Caki2 (cell line): Measurements from ENCODE around the gene RAD51B. TPM values are rescaled to one million over a fixed set of nuclear protein-coding genes. Genes with fewer than 3 reads are reported as not detected.

Source experiments
- DNase-seq: peaks from one replicate; pipeline ENCODE4 v3.0.0-alpha.2; 2015; ENCODE audit warnings: low read depth
- in situ Hi-C: cut with HindIII; loops from 2 replicates; pipeline ENCODE4 v1.10.0; 2016; ENCODE audit warnings: low sequenced_read_pairs, low pct_unique_long_range_greater_than_20kb, mixed read lengths
- total RNA-seq: library from RNA; depleted of rRNA; stranded (reverse); fragments of >200 nt; shearing (Covaris generic); gene quantifications from 2 replicates; pipeline ENCODE4 v1.2.3, GENCODE V29; 2014; ENCODE audit warnings: low replicate concordance

RAD51B gene
- total RNA-seq, 1 experiment from 2014 or later, result 20.8 TPM

GRCh38 chr14:68554231-68554630 is 734.7 kb downstream of the RAD51B start:
- in situ Hi-C loops, result no loop called here
- no peak for DNase-seq

GRCh38 chr14:68556253-68556652 is 736.7 kb downstream of the RAD51B start:
- in situ Hi-C loops, result no loop called here
- DNase-seq, result no peak

- in situ Hi-C loops, result no loop called here
- no peak for DNase-seq
These were observed 738.1 kb downstream of the RAD51B start for GRCh38 chr14:68557648-68558047.

GRCh38 chr14:68558096-68558495 is 738.5 kb downstream of the RAD51B start:
- in situ Hi-C loops, result no loop called here
- DNase-seq, result no peak

DNA sequence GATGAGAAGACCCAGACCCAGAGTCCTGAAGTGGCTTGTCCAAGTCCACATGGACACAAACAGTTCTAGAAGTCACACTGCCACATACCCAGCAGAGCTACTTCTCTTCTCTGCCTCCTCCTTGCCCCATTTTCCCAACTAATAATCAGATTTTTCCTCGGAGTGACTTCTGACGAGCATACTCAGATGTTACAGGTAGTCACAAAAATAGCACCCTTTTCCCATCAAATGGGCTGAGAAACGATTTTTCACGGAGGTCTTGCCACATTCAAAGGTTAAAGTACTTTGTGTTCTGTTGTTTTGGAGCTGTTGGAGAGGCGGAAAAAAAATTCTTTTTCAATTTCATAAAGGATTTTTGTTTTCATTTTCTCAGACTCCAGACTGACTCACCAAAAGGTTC is 740.4 kb downstream of the RAD51B start:
- DNase-seq, result no peak
- in situ Hi-C loops, result no loop called here

DNA sequence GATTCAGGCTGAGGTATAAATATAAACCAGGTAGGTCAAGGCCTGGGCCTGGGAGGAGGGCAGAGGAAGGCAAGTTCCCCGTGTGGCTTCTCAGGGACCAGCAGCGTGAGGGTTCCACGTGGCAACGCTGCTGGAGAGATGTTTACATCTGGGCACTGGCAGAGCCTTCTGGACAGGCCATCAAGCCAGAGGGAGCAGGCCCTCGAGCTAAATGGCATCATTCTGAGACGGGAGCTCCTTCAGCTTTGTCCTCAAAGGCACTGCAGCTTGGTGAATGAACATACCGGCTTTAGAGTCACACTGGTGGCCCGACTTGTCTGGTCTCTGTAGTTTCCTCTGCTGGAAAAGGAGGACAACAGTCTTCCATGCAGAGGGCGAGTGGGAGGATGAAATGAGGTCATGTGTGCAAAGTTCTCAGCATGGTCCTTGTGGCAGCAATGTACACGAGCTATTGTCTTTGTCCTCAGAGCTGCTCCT is 742.0 kb downstream of the RAD51B start:
- in situ Hi-C loops, result no loop called here
- no peak for DNase-seq

GRCh38 chr14:68562911-68563250 is 743.3 kb downstream of the RAD51B start:
- in situ Hi-C loops, result no loop called here
- DNase-seq, result no peak

DNA sequence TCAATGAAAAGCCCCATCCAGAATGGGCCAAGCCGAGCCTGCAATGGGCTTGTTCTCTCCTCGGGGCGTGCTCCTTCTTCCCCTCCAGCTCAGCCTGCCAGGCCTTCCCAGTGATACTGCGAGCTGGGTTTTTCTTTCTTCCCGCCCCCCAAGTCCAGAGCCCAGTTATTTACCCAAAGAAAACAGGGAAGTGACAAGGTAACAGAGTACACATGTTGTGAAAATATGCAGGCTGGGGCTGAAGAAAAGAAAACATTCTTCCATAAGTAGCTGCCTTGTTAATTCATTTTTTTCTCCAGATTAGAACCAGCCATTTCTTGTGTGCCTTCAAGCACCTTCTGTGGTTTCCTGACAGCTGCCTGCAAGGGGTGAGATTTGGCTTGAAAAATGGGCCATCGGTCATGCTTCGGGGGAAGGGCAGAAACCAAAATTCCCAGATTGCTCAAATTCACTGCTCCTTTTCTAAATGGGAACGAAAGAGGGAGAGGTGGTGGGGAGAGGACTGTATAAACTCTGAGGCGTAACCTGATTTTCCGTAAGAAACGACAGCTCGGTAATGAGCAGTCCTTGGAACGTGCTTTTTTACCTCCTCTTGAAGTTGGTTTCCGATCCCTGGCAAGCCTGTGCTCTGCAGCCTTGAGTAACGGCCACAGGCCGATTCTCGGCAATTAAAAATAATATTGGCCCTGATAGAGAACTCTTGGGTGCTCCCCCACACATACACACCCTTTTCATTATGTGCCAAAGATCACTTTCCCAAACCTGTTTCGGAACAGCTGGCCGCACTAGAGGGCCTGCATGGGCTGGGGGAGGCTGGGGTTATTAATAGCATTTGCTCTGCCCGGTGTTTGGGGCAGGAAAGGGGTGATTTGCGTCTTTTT is 743.9 kb downstream of the RAD51B start:
- no peak for DNase-seq
- in situ Hi-C loops, result no loop called here

DNA sequence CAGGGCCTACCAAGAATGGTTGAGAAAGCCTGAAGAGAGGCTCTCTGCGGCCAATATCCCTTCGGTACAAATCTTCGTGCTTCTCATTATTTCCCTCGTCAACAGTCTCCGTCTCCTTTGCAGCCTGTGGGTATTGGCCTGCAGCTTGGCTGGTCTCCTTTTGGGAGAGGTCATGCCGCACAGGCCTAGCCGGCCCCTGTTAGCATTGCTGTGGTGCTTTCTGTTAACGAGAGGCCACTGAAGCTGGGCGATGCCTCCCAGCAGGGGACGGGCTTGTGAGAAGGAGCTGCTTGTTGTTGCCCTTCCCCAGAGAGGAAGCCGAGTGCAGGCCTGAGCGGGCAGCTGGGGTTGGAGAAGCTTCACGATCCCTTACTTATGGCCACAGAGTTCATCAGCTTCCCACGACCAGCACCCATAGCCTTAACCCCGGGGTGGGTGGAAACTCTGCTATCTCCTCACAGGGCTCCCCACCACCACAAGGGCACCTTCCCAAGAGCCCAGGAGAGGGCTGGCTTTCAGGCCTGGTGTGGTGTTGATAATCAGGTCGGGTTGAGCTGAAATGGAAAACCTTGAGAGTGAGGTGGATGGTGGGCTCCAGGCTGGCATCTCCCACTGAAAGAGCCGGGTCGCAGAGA is 744.7 kb downstream of the RAD51B start:
- in situ Hi-C loops, result no loop called here
- DNase-seq, result no peak

DNA sequence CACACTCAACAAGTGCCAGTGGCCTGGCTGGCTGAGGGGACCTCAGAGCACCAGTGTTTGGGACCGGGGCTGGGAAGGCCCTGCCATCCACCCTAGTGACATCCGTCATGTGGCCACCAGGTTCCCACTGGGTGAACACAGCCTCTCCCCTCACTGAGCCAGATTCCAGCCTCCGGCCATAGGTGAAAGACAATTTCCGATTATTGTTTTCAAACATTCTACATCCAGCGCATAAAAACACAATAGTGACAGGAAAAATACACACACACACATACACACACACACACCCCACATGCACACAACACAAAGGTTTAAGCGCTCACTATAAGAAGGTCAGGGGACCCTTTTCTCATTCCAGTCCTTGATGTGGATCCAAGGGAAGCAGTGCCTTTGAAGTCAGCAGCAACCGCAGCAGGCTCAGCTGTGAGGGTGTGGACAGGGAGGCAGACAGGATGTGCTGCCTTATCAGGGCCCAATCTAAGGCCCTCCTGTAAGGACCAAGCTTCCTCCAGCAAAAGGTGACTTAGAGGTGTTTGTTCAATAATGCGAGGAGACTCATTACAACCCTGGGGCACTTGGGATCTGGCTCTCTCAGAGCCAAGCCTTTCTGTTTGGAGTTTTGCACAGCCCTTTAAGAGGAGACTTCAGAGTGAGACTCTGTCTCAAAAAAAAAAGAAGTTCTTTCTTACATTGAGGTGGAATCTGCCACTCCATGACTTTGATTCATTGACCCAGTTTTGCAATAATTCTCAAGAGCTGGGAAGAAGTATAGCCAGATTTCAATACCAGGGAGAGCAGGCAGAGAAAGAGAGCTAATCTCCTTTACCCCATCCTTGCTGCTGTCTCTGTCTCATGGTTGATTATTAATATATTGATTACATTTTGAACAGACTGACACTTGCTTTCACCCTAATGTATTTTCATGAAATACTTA is 745.5 kb downstream of the RAD51B start:
- in situ Hi-C loops, result no loop called here
- no peak for DNase-seq

- in situ Hi-C loops, result no loop called here
- DNase-seq, result no peak
These were observed 746.5 kb downstream of the RAD51B start for GRCh38 chr14:68566075-68566474.

DNA sequence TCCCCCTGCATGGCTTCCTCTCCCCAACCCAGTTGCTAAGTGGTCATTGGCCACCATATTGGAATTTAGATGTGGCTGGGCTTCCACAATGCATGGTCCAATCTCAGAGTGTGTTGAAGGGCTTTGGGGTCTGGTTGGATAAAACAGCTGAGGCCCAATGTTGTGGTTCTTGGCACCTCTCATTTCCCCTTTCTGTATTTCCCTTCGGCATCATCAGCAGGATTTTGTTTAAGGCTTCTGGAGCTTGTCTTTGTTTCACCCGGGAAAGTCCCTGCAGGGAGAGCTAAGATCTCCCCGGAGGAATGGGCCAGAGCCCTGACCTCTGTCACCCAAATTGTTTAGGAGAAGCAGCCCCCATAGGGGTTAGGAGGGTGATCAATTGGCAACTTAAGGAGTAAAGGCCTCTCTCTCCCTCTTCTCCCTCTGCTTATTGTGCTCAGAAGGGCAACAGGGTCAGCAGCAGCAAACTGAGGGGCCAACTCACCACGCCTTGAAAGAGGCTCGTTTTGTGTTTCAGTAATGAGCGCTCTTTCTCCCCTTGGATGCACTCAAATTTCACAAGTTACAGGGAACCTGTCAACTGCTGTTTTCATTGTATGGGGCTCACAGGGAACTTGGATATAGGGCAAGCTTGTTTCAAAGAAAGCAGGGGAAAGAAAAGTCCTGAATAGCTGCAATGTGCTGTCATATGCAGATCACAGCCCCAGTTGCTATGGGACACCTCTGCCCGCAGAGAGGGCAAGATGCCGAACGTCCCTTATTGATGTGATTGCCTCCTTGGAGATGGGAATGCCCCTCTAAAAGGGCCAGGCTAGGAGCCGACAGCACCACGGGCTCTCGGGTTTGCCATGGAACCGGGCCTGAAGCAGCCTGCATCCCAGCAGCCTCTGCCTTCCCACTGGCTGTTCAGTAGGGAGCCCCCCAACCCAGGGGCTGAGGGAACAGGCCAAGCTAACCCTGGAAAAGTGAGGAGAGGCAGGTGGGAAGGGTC is 749.6 kb downstream of the RAD51B start:
- no peak for DNase-seq
- in situ Hi-C loops, result no loop called here

DNA sequence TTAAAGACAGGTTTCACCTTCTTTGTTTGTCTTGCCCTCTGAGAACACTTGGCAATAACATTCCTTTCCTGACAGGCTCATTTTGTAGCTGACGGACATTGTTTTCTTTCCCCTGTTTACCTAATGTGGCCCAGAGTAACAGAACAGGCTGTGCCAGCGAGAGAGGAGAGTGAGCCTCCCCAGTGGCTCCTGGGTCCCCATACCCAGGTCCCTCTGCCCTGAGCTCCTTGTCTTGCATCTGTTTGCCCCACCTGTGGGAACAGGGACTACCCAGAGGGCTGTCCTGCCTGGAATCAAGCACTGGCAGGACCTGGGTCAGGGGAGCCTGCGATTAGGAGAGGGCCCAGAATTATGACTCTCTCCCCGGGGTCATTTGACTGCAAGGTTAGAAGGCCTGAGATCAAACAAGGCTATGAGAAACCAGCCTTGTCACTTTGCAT is 750.4 kb downstream of the RAD51B start:
- in situ Hi-C loops, result no loop called here
- no peak for DNase-seq

DNA sequence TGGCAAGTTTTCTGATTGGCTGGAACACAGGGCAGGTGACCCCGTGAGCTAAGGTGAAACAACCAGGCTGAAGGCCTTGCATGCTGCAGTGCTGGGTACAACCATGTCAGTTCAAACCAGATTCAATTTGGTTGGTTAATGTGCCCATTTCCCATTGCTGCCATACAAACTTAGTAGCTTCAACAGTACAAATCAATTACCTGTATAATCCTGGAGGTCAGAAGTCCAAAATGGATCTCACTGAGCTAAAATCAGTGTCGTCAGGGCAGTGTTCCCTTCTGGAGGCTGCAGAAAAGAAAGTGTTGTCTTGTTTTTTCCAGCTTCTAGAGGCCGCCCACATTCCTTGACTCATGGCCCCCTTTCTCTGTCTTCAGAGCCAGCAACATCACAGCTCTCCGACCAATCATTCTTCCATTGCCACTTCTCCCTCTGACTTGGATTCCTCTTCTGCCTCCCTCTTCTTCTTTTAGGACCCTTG is 751.6 kb downstream of the RAD51B start:
- in situ Hi-C loops, result no loop called here
- no peak for DNase-seq

GRCh38 chr14:68571928-68572525 is 752.4 kb downstream of the RAD51B start:
- no peak for DNase-seq
- in situ Hi-C loops, result no loop called here

DNA sequence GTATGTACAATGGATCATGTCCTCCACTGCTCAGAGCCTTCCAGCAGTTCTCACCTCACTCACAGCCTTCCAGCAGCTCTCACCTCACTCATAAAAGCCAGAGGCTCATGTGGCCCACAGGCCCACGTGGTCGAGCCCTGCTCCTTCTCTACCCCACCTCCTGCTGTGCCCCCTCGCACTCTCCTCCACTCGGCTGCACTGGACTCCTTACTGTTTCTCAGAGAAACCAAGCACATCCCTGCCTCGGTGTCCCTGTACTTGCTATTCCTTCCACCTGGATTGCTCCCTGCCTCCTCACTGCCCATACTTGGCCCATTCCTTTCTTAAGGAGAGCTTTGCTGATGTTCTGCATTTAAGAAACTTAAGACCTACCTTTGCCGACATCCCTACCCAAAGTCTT is 753.5 kb downstream of the RAD51B start:
- DNase-seq, result no peak
- in situ Hi-C loops, result no loop called here

DNA sequence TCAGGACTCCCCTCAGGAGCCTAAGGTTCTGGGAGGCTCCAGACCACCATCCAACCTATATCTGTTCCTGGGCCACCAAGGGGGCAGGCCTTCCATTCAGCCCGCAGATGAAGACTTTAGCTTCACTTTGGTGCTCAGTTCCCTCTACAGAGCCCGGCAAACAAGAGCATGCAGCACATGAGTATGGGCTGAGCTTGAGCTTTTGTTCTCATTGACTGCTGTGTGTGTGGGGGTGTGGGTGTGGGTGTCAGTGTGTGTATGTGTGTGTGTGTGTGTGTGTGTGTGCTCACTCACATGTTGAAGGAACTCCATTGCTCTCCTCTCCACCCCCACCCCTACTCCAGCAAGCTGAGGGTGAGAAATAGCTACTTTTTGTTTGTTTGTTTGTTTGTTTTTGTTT is 754.1 kb downstream of the RAD51B start:
- in situ Hi-C loops, result no loop called here
- no peak for DNase-seq
